ENCODE results near the gene RELT. TPM values are rescaled to one million over a fixed set of nuclear protein-coding genes. Genes with fewer than 3 reads are reported as not detected.

Gene RELT
- total RNA-seq, 5 donors from 2014 or later (not counting 1 experiment from before 2014, with no cell fraction given), result 15.6 to 113 (median 19.9) TPM

DNA sequence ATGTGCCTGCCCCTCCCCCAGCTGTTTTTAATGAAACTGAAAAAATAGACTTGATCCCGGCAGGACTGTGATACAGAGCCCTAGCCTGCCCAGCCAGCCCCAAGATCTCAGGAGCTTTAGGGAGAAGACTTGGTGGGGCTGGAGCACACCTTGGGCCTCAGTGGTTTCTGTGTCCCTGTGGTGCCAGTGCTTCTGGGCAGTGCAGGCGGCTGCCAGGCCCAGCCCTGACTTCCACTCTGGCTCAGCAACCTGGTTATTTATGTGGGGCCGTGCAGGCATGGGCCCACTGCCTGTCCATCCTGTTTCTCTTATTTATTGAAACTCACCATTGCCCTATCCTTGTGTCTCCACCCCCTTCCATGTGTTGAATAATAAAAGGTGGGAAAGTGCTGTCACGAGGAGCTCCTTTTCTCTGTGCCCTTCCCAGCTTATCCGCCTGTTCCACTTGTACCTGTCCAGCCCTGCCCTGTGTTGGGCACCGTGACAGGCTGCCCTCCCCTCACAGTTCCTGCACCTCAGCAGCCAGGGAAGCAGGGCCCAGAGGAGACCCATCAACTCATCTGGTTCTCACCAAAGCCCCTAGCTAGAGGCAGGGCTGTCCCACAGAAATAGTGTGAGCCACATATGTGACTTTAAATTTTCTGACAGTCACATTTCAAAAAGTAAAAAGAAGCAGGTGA is 20.2 kb downstream of the RELT start:
- H3K4me1 ChIP-seq (ENCODE audit: control insufficient read depth in 1 of 2, extremely low read depth in 1 of 2, insufficient read depth in 2 of 2, low read length in 2 of 2), result no peaks in the 10 kb centered on the region
- Mint-ChIP-seq H3K4me3 (no peak overlapping the region), H3K27ac (peak overlapping the region in 1 of 2 donors; percentile 16), H3K9me3 (no peaks in the 10 kb centered on the region), H3K27me3 (no peaks in the 10 kb centered on the region), H3K36me3 (peaks cover 4% of the 10 kb centered on the region), H3K4me1 (peaks cover 0 to 6% (median 0%) of the 10 kb centered on the region in 3 donors)
- POLR2A ChIA-PET, result interaction anchor here in 1 of 2 donors (0.6 kb wide), 1 partner anchor 46 kb away, joined by 3 read pairs; no protein-coding TSS in a partner anchor
- H3K27ac ChIP-seq (ENCODE audit: low read length), result no peak overlapping the region
- no peak for DNase-seq
- WGBS (ENCODE audit: insufficient coverage), result 86% methylated on average over 1 of the region's 6 CpGs
- no peak overlapping the region for H3K4me3 ChIP-seq (ENCODE audit: control insufficient read depth in 1 of 2, extremely low read depth in 1 of 2, low read length in 1 of 2)
- CTCF ChIA-PET, result interaction anchor here (0.6 to 4.0 kb wide), 5 partner anchors 36 to 376 kb away, joined by 3 to 22 read pairs (median 5); no protein-coding TSS in a partner anchor
- no peaks in the 10 kb centered on the region for H3K27me3 ChIP-seq (replicated peaks in 1 of 2; ENCODE audit: control insufficient read depth in 2 of 2, extremely low read depth in 1 of 2, insufficient read depth in 2 of 2, low read length in 1 of 2)
- no peaks in the 10 kb centered on the region for H3K9me3 ChIP-seq
- peaks cover 12 to 20% of the 10 kb centered on the region in 2 donors for H3K36me3 ChIP-seq (ENCODE audit: control insufficient read depth in 2 of 2, extremely low read depth in 1 of 2, insufficient read depth in 1 of 2, low read length in 1 of 2)
- ATAC-seq (replicated peaks in 1 of 4), result no peak

DNA sequence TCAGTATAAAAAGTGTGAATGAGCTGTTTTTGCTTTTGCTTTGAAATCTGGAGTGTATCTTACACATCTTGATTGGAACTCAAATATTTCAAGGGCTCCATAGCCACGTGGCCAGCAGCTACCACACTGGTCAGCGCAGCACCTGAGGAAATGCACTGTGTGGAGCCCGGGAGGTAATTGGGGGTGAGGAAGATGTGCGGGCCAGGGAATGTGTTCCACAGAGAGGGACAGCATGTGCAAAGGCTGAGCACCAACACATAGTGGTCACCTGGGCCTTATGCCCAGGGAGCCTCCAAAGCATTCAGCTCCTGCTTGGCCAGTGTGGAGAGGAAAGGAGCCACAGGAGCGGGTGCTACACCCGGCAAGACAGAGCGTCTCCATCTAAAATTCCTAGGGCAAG is 20.8 kb downstream of the RELT start:
- H3K4me3 ChIP-seq (ENCODE audit: control insufficient read depth in 1 of 2, extremely low read depth in 1 of 2, low read length in 1 of 2), result no peak overlapping the region
- H3K36me3 ChIP-seq (ENCODE audit: control insufficient read depth in 2 of 2, extremely low read depth in 1 of 2, insufficient read depth in 1 of 2, low read length in 1 of 2), result peaks cover 12 to 19% of the 10 kb centered on the region in 2 donors
- no peak for DNase-seq
- Mint-ChIP-seq H3K36me3 (peaks cover 4% of the 10 kb centered on the region), H3K4me3 (no peak overlapping the region), H3K9me3 (no peaks in the 10 kb centered on the region), H3K27ac (no peak overlapping the region), H3K27me3 (no peaks in the 10 kb centered on the region), H3K4me1 (peaks cover 0 to 6% (median 0%) of the 10 kb centered on the region in 3 donors)
- H3K27me3 ChIP-seq (replicated peaks in 1 of 2; ENCODE audit: control insufficient read depth in 2 of 2, extremely low read depth in 1 of 2, insufficient read depth in 2 of 2, low read length in 1 of 2), result no peaks in the 10 kb centered on the region
- POLR2A ChIA-PET, result interaction anchor here in 1 of 2 donors (0.6 kb wide), 1 partner anchor 562 kb away, joined by 5 read pairs; no protein-coding TSS in a partner anchor
- H3K27ac ChIP-seq (ENCODE audit: low read length), result no peak overlapping the region
- CTCF ChIA-PET, result interaction anchor here (1.1 to 4.0 kb wide), 4 partner anchors 37 to 46 kb away, joined by 3 to 22 read pairs (median 4); no protein-coding TSS in a partner anchor
- no peaks in the 10 kb centered on the region for H3K9me3 ChIP-seq
- WGBS (ENCODE audit: insufficient coverage), result 94% methylated on average over 4 of the region's 7 CpGs
- ATAC-seq (replicated peaks in 1 of 4), result no peak
- H3K4me1 ChIP-seq (ENCODE audit: control insufficient read depth in 1 of 2, extremely low read depth in 1 of 2, insufficient read depth in 2 of 2, low read length in 2 of 2), result no peaks in the 10 kb centered on the region

DNA sequence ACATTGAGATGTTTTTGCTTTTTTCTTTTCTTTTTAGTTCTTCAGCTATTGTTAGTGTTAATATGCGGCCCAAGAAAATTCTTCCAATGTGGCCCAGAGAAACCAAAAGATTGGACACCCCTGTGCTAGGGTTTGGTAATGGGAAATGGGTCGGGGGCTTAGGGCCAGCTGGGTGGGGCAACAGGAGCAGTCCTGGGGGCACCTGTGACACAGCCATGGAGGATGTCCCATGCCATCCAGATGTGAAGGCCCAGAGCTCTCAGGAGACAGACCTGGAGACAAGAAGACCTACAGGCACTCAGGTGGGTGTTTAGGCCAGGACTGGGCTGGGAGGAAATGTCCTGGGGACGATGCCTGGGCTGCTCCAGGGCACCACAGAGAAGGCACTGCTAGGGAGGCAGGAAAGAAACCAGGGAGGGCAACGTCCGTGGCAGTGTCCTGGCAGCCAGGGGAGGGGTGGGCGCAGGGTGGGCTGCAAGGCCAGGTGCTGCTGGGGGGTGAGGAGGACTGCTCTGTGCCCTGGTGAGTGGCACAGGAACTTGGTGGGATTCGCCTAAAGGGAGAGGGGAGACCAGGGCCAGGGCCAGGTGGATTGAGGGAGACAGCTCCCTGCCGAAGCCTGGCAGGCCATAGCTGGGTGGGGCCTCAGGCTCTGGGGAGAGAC is 21.4 kb downstream of the RELT start:
- Histone ChIP-seq H3K27me3 (replicated peaks in 1 of 2; ENCODE audit: control insufficient read depth in 2 of 2, extremely low read depth in 1 of 2, insufficient read depth in 2 of 2, low read length in 1 of 2) (no peaks in the 10 kb centered on the region), H3K9me3 (no peaks in the 10 kb centered on the region), H3K27ac (ENCODE audit: low read length) (no peak overlapping the region), H3K4me1 (ENCODE audit: control insufficient read depth in 1 of 2, extremely low read depth in 1 of 2, insufficient read depth in 2 of 2, low read length in 2 of 2) (no peaks in the 10 kb centered on the region), H3K36me3 (ENCODE audit: control insufficient read depth in 2 of 2, extremely low read depth in 1 of 2, insufficient read depth in 1 of 2, low read length in 1 of 2) (peaks cover 8 to 17% of the 10 kb centered on the region in 2 donors), H3K4me3 (ENCODE audit: control insufficient read depth in 1 of 2, extremely low read depth in 1 of 2, low read length in 1 of 2) (no peak overlapping the region)
- peak overlapping the region in 1 of 3 donors; percentile 2 for H3K4me3 Mint-ChIP-seq
- ATAC-seq (replicated peaks in 1 of 4), result no peak
- ChIA-PET POLR2A (interaction anchor here in 1 of 2 donors (0.6 kb wide), 1 partner anchor 563 kb away, joined by 5 read pairs; no protein-coding TSS in a partner anchor), CTCF (interaction anchor here (1.1 to 4.0 kb wide), 4 partner anchors 37 to 46 kb away, joined by 3 to 22 read pairs (median 4); no protein-coding TSS in a partner anchor)
- peak overlapping the region; percentile 36 to 68 for H3K27ac Mint-ChIP-seq
- no peak for DNase-seq
- peaks cover 4% of the 10 kb centered on the region for H3K36me3 Mint-ChIP-seq
- WGBS (ENCODE audit: insufficient coverage), result 98% methylated on average over 7 of the region's 8 CpGs
- H3K9me3 Mint-ChIP-seq, result no peaks in the 10 kb centered on the region
- H3K27me3 Mint-ChIP-seq, result no peaks in the 10 kb centered on the region
- H3K4me1 Mint-ChIP-seq, result peaks cover 0 to 6% (median 0%) of the 10 kb centered on the region in 3 donors

DNA sequence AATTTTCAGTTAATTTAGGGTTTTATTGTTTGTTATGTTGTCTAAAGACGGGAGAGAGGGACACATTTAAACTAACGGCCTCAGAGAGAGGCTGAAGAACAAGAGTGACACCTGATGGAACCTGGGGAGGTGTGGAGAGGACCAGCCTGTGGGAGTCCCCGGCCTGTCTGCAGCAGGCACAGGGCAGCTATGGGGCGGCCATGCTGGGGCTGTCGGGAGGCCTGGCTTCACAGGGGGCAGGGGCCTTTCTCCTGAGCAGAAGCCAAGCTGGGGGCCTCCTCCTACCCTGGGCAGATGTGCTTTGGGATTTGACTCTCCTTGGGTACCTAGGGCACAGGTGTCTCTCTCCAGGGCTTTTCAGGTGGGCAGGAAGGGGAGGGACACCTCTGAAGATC is 21.9 kb downstream of the RELT start:
- no peak overlapping the region for H3K27ac ChIP-seq (ENCODE audit: low read length)
- peak overlapping the region; percentile 36 to 68 for H3K27ac Mint-ChIP-seq
- H3K36me3 ChIP-seq (ENCODE audit: control insufficient read depth in 2 of 2, extremely low read depth in 1 of 2, insufficient read depth in 1 of 2, low read length in 1 of 2), result peaks cover 8 to 17% of the 10 kb centered on the region in 2 donors
- 100% methylated on average over 5 of the region's 5 CpGs for WGBS (ENCODE audit: insufficient coverage)
- H3K9me3 Mint-ChIP-seq, result no peaks in the 10 kb centered on the region
- ATAC-seq (replicated peaks in 1 of 4), result no peak
- H3K9me3 ChIP-seq, result no peaks in the 10 kb centered on the region
- H3K4me3 Mint-ChIP-seq, result peak overlapping the region in 1 of 3 donors; percentile 2
- CTCF ChIA-PET, result interaction anchor here (1.3 to 4.0 kb wide), 4 partner anchors 38 to 49 kb away, joined by 3 to 22 read pairs (median 4); no protein-coding TSS in a partner anchor
- H3K27me3 Mint-ChIP-seq, result no peaks in the 10 kb centered on the region
- DNase-seq, result no peak
- no peaks in the 10 kb centered on the region for H3K4me1 ChIP-seq (ENCODE audit: control insufficient read depth in 1 of 2, extremely low read depth in 1 of 2, insufficient read depth in 2 of 2, low read length in 2 of 2)
- no peak overlapping the region for H3K4me3 ChIP-seq (ENCODE audit: control insufficient read depth in 1 of 2, extremely low read depth in 1 of 2, low read length in 1 of 2)
- no peaks in the 10 kb centered on the region for H3K27me3 ChIP-seq (replicated peaks in 1 of 2; ENCODE audit: control insufficient read depth in 2 of 2, extremely low read depth in 1 of 2, insufficient read depth in 2 of 2, low read length in 1 of 2)
- H3K36me3 Mint-ChIP-seq, result peaks cover 4% of the 10 kb centered on the region
- H3K4me1 Mint-ChIP-seq, result peaks cover 0 to 6% (median 0%) of the 10 kb centered on the region in 3 donors
- POLR2A ChIA-PET, result no interaction called here

DNA sequence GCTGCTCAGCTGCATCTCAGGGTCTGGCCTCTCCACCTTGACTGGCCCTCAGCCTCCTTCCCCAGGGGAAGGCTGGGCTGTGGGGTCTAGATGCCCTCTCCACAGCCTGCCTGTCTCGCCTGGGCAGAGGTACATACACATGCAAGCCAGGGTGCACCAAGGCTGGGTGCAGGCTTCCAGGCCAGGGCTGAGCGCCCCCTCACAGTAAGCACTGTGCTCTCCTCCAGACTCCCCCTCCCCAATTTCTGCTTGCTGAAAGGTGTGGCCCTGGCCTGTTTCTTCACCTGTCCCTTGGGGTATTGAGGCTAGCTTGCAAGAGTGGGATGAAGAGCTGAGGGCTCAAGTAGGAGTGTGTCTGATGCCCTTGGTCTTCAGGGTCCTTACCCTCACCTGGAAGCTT is 22.5 kb downstream of the RELT start:
- 100% methylated on average over 1 of the region's 2 CpGs for WGBS (ENCODE audit: insufficient coverage)
- H3K36me3 Mint-ChIP-seq, result peaks cover 4% of the 10 kb centered on the region
- ChIA-PET CTCF (interaction anchor here (0.8 to 4.0 kb wide), 3 partner anchors 47 to 50 kb away, joined by 3 to 22 read pairs (median 4); no protein-coding TSS in a partner anchor), POLR2A (no interaction called here)
- DNase-seq (no peak), ATAC-seq (replicated peaks in 1 of 4) (peak in 1 of 4 experiments; percentile 10)
- Histone ChIP-seq H3K4me1 (ENCODE audit: control insufficient read depth in 1 of 2, extremely low read depth in 1 of 2, insufficient read depth in 2 of 2, low read length in 2 of 2) (no peaks in the 10 kb centered on the region), H3K27me3 (replicated peaks in 1 of 2; ENCODE audit: control insufficient read depth in 2 of 2, extremely low read depth in 1 of 2, insufficient read depth in 2 of 2, low read length in 1 of 2) (no peaks in the 10 kb centered on the region), H3K9me3 (no peaks in the 10 kb centered on the region), H3K4me3 (ENCODE audit: control insufficient read depth in 1 of 2, extremely low read depth in 1 of 2, low read length in 1 of 2) (no peak overlapping the region), H3K36me3 (ENCODE audit: control insufficient read depth in 2 of 2, extremely low read depth in 1 of 2, insufficient read depth in 1 of 2, low read length in 1 of 2) (peaks cover 8 to 17% of the 10 kb centered on the region in 2 donors), H3K27ac (ENCODE audit: low read length) (no peak overlapping the region)
- H3K27me3 Mint-ChIP-seq, result no peaks in the 10 kb centered on the region
- H3K27ac Mint-ChIP-seq, result peak overlapping the region in 1 of 2 donors; percentile 68
- H3K9me3 Mint-ChIP-seq, result no peaks in the 10 kb centered on the region
- no peak overlapping the region for H3K4me3 Mint-ChIP-seq
- H3K4me1 Mint-ChIP-seq, result peaks cover 0 to 6% (median 0%) of the 10 kb centered on the region in 3 donors

DNA sequence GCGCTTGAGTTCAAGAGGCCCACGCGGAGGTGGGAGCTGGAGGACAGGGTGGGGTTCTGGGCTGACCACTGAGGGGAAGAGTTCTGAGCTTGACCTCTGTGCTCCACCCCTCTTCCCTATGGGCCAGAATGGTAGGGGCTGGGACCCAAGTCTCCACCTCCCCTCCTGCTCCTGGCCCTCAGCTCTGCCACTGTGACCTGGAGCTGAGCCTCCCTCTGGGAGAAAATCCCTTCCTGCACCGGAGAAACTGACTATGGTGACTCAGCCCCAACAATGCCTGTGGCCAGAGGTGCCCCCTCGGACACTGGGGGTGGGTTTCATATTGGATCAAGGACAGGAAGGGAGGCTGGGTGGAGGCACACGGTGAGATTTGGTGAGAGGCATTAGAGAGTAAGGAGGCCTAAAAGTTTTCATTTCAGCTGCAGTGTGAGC is 23.0 kb downstream of the RELT start:
- POLR2A ChIA-PET, result no interaction called here
- no peaks in the 10 kb centered on the region for H3K27me3 ChIP-seq (replicated peaks in 1 of 2; ENCODE audit: control insufficient read depth in 2 of 2, extremely low read depth in 1 of 2, insufficient read depth in 2 of 2, low read length in 1 of 2)
- 62% methylated on average over 1 of the region's 6 CpGs for WGBS (ENCODE audit: insufficient coverage)

More for the DNA sequence above, 23.0 kb downstream of the RELT start:
- Mint-ChIP-seq H3K36me3 (peaks cover 4% of the 10 kb centered on the region), H3K27ac (peak overlapping the region; percentile 13 to 68), H3K4me1 (peaks cover 0 to 6% (median 0%) of the 10 kb centered on the region in 3 donors), H3K9me3 (no peaks in the 10 kb centered on the region), H3K27me3 (no peaks in the 10 kb centered on the region), H3K4me3 (no peak overlapping the region)
- no peak overlapping the region for H3K4me3 ChIP-seq (ENCODE audit: control insufficient read depth in 1 of 2, extremely low read depth in 1 of 2, low read length in 1 of 2)
- H3K4me1 ChIP-seq (ENCODE audit: control insufficient read depth in 1 of 2, extremely low read depth in 1 of 2, insufficient read depth in 2 of 2, low read length in 2 of 2), result no peaks in the 10 kb centered on the region
- peaks cover 8 to 16% of the 10 kb centered on the region in 2 donors for H3K36me3 ChIP-seq (ENCODE audit: control insufficient read depth in 2 of 2, extremely low read depth in 1 of 2, insufficient read depth in 1 of 2, low read length in 1 of 2)
- no peak for ATAC-seq (replicated peaks in 1 of 4)
- CTCF ChIA-PET, result interaction anchor here (0.8 to 1.5 kb wide), 2 partner anchors 48 to 50 kb away, joined by 3 to 4 read pairs; no protein-coding TSS in a partner anchor
- H3K9me3 ChIP-seq, result no peaks in the 10 kb centered on the region
- DNase-seq, result no peak
- no peak overlapping the region for H3K27ac ChIP-seq (ENCODE audit: low read length)

Measured in T-cell (primary cell).